ENCODE results near the gene RNF133. TPM values are rescaled to one million over a fixed set of nuclear protein-coding genes. Genes with fewer than 3 reads are reported as not detected.

Gene RNF133
- total and polyA plus RNA-seq, 9 of the 15 experiments (the other 6 are each of a cell fraction or from before 2014, with no cell fraction given), result not detected

- CTCF ChIA-PET (ENCODE audit: low intra/inter-chr PET ratio), result no interaction called here
- H3K9ac ChIP-seq (ENCODE audit: insufficient read depth in 1 of 2, low read depth in 2 of 2, low read length in 2 of 2), result no peak overlapping the region
- no peak for DNase-seq (ENCODE audit: extremely low read depth in 1 of 4, low spot score in 3 of 4)
- POLR2A ChIA-PET, result interaction anchor here (0.6 kb wide), 1 partner anchor 105 kb away, joined by 4 read pairs; no protein-coding TSS in a partner anchor
- H3K27ac ChIP-seq (ENCODE audit: extremely low read depth, low read depth, low read length), result no peak overlapping the region
- H3K79me2 ChIP-seq (ENCODE audit: control insufficient read depth, insufficient read depth, low read length), result no peaks in the 10 kb centered on the region
- H3K9me3 ChIP-seq (replicated peaks; ENCODE audit: control insufficient read depth, insufficient read depth, low read depth, low read length), result no peaks in the 10 kb centered on the region
- no peak overlapping the region for H2AFZ ChIP-seq (ENCODE audit: low read depth, low read length)
- WGBS (ENCODE audit: insufficient coverage, low coverage, missing lambda C conversion rate), result 2% methylated on average over 2 of the region's 2 CpGs
- no peaks in the 10 kb centered on the region for H3K9me1 ChIP-seq (ENCODE audit: control insufficient read depth, insufficient read depth, low read length)
- H3K4me3 ChIP-seq, result no peak overlapping the region
- H4K20me1 ChIP-seq (replicated peaks; ENCODE audit: control insufficient read depth, insufficient read depth, low read length), result no peaks in the 10 kb centered on the region
- no TSS peak for BruUV-seq (replicated peaks)
- no peak for ATAC-seq
- TF ChIP-seq ETS1 (conservative IDR thresholded peaks at IDR 0.05; ENCODE audit: control insufficient read depth, low read depth, low read length) (no peak), ZNF766 (CRISPR knock-in tag; conservative IDR thresholded peaks at IDR 0.05) (no peak), HMGN3 (IDR thresholded peaks at IDR 0.05; ENCODE audit: borderline replicate concordance, extremely low read depth, insufficient read length, low read depth, low read length) (no peak), E2F8 (IDR thresholded peaks at IDR 0.05; ENCODE audit: low read depth, partially characterized antibody) (no peak), KLF1 (tag; IDR thresholded peaks at IDR 0.05) (no peak), SFPQ (IDR thresholded peaks at IDR 0.05; ENCODE audit: low read depth, low read length) (no peak), FOXJ3 (CRISPR knock-in tag; IDR thresholded peaks at IDR 0.05) (no peak), CAMTA2 (CRISPR knock-in tag; conservative IDR thresholded peaks at IDR 0.05) (no peak), E4F1 (CRISPR knock-in tag; IDR thresholded peaks at IDR 0.05; ENCODE audit: borderline replicate concordance) (no peak), RCOR1 (IDR thresholded peaks at IDR 0.05; ENCODE audit: borderline replicate concordance in 1 of 2, low read depth in 2 of 2, low read length in 2 of 2) (no peak), DDX20 (tag; IDR thresholded peaks at IDR 0.05; ENCODE audit: low read depth) (no peak)
- H3K27me3 ChIP-seq (ENCODE audit: control insufficient read depth in 2 of 2, insufficient read depth in 2 of 2, low read length in 2 of 2), result no peaks in the 10 kb centered on the region
- intact Hi-C loops (cut with micrococcal nuclease), result no loop called here
- H3K4me2 ChIP-seq (ENCODE audit: insufficient read depth, low read length), result no peak overlapping the region
- no peaks in the 10 kb centered on the region for H3K36me3 ChIP-seq (ENCODE audit: control insufficient read depth, insufficient read depth, low read length)
- H3K4me1 ChIP-seq (replicated peaks in 1 of 2; ENCODE audit: control insufficient read depth in 2 of 2, insufficient read depth in 2 of 2, low read length in 2 of 2), result no peaks in the 10 kb centered on the region
- FAIRE-seq, result no peak
- in situ Hi-C loops (cut with MboI), result no loop called here
These were observed 35.2 kb downstream of the RNF133 start for GRCh38 chr7:122663733-122664132.

All from K562 (cell line).